K562 (cell line): ENCODE results near the gene SMARCA4.

ENCODE experiments used
- CC2D1A ChIP-seq: fragments of 450-650 bp; IDR thresholded peaks from 2 replicates; pipeline ENCODE4 v1.6.1; 2017; ENCODE audit warnings: mild to moderate bottlenecking
- CCAR2 ChIP-seq: fragments of 200-400 bp; formaldehyde crosslinking; IDR thresholded peaks from 2 replicates; pipeline ENCODE4 v1.6.1; 2017; ENCODE audit warnings: mild to moderate bottlenecking, low read depth, low read length
- CHAMP1 ChIP-seq: fragments of 450-650 bp; IDR thresholded peaks from 2 replicates; pipeline ENCODE4 v1.6.1; 2016; ENCODE audit warnings: mild to moderate bottlenecking
- CTCF ChIP-seq, 3 experiments: IDR thresholded peaks in 2 of 3; conservative IDR thresholded peaks in 1 of 3; 2 replicates each; pipeline ENCODE4 v1.5.1; 2011 to 2012; ENCODE audit warnings: low read length in 3 of 3, mild to moderate bottlenecking in 3 of 3, control low read depth in 2 of 3, improper control_type of control experiment in 1 of 3, inconsistent platforms in 1 of 3, low read depth in 1 of 3, mixed read lengths in 1 of 3, moderate library complexity in 1 of 3; ENCODE audit not compliant: insufficient read depth in 2 of 3
- FOXM1 ChIP-seq, 2 experiments: fragments of 450-650 bp in 1 of 2; sonication (generic) in 1 of 2; formaldehyde crosslinking in 1 of 2; IDR thresholded peaks; 2 replicates each; pipeline versions ENCODE4 v1.6.1 to v1.9.0; 2017 to 2022; ENCODE audit warnings: low read depth in 2 of 2, mild to moderate bottlenecking in 2 of 2, missing genetic modification reagents in 1 of 2, moderate library complexity in 1 of 2
- NFRKB ChIP-seq: fragments of 450-650 bp; IDR thresholded peaks from 2 replicates; pipeline ENCODE4 v1.6.1; 2016; ENCODE audit warnings: low read depth
- POLR2A ChIP-seq: fragments of 450-650 bp; conservative IDR thresholded peaks from 2 replicates; pipeline ENCODE4 v1.6.1; 2016
- SIX5 ChIP-seq, 2 experiments: IDR thresholded peaks; 2 replicates each; pipeline ENCODE4 v1.6.1; 2011; ENCODE audit warnings: low read length in 2 of 2, borderline replicate concordance in 1 of 2, low read depth in 1 of 2, mild to moderate bottlenecking in 1 of 2, moderate library complexity in 1 of 2; ENCODE audit not compliant: insufficient read depth in 1 of 2
- YY1 ChIP-seq, 3 experiments: IDR thresholded peaks; 2 replicates each; pipeline ENCODE4 v1.6.1; 2011; ENCODE audit warnings: low read length in 2 of 3, mild to moderate bottlenecking in 2 of 3, moderate library complexity in 2 of 3, borderline replicate concordance in 1 of 3, control low read depth in 1 of 3, low read depth in 1 of 3; ENCODE audit not compliant: insufficient read depth in 3 of 3, insufficient replicate concordance in 2 of 3, control insufficient read depth in 1 of 3, insufficient read length in 1 of 3; ENCODE audit errors: extremely low read depth in 1 of 3

DNA sequence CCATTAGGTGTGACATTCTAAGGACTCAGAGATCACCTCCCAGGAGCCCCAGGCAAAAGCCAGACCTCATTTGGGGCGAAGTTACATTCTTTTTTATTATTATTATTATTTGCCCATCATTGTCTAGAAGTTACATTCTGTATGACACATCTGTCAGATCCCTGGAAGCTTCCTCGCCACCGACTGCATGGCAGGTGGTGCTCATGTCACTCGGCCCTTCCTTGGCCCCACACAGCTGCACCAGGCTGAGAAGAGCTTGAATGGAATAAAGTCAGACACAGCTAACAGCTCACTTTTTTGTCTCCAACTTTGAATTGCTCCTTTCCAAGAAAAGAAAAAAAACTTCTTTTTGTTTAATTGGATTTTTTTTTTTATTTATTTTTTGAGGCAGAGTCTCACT lies 87.0 kb downstream of the SMARCA4 start:
- TF ChIP-seq CCAR2 (no peak), SIX5 (IDR thresholded peaks at IDR 0.05; ENCODE audit: borderline replicate concordance in 1 of 2, insufficient read depth in 1 of 2, low read depth in 1 of 2, low read length in 2 of 2) (no peak), POLR2A (no peak), YY1 (IDR thresholded peaks at IDR 0.05; ENCODE audit: borderline replicate concordance in 1 of 3, control insufficient read depth in 1 of 3, extremely low read depth in 1 of 3, insufficient read depth in 3 of 3, insufficient read length in 1 of 3, insufficient replicate concordance in 2 of 3, low read depth in 1 of 3, low read length in 2 of 3) (no peak), NFRKB (no peak), CHAMP1 (no peak), FOXM1 (IDR thresholded peaks at IDR 0.05; ENCODE audit: low read depth) (no peak), FOXM1 (CRISPR knock-in tag; IDR thresholded peaks at IDR 0.05; ENCODE audit: low read depth) (no peak), CC2D1A (no peak), CTCF (IDR thresholded peaks at IDR 0.05 in 2 of 3, conservative IDR thresholded peaks at IDR 0.05 in 1 of 3; ENCODE audit: insufficient read depth in 2 of 3, low read depth in 1 of 3, low read length in 3 of 3) (no peak)
